Endothelial cell of umbilical vein (primary cell): ENCODE measurements around the gene CECR2. TPM values are rescaled to one million over a fixed set of nuclear protein-coding genes. Genes with fewer than 3 reads are reported as not detected.

Experiments used
- BruUV-seq: library from RNA; stranded (reverse); fragments of 400-500 nt; replicated peaks from 2 replicates; lab custom pipeline; 2021; lab: Mats Ljungman, UMichigan
- CTCF ChIA-PET: fragments of 300-600, 350-600 bp; sonication (Branson Sonifier 250); formaldehyde crosslinking; loops from one replicate; lab custom pipeline; 2021; ENCODE audit warnings: antibody characterized with exemption, inconsistent platforms; lab: Charles Lee
- POLR2A ChIA-PET: fragments of 300-600, 350-600 bp; sonication (Branson Sonifier 250); formaldehyde crosslinking; loops from one replicate; lab custom pipeline; 2021; ENCODE audit warnings: antibody characterized with exemption, inconsistent platforms; lab: Charles Lee
- DNase-seq: peaks from one replicate; pipeline ENCODE4 v3.0.0-alpha.2; 2011; ENCODE audit warnings: low read depth, low spot score
- FAIRE-seq: peaks from 2 replicates; lab custom pipeline; 2011; peaks lifted over from hg19 to GRCh38; lab: Jason Lieb, UNC
- H2AFZ ChIP-seq: 2 replicates; pipeline ENCODE4 v1.6.0; 2012; ENCODE audit warnings: low read depth, low read length, control low read depth, inconsistent platforms
- H3K27ac ChIP-seq: 2 replicates; pipeline ENCODE4 v1.5.1; 2011; ENCODE audit warnings: low read depth, mild to moderate bottlenecking, control low read depth, low read length, moderate library complexity; ENCODE audit not compliant: insufficient read depth
- H3K27me3 ChIP-seq, 2 experiments: 2 replicates each; pipeline versions ENCODE4 v1.6.0 to v1.6.1; 2011; ENCODE audit warnings: low read length in 2 of 2, mixed read lengths in 1 of 2; ENCODE audit not compliant: control insufficient read depth in 2 of 2, insufficient read depth in 2 of 2
- H3K36me3 ChIP-seq, 2 experiments: 2 replicates in 1 of 2; 3 replicates in 1 of 2; pipeline ENCODE4 v1.5.1; 2011; ENCODE audit warnings: low read length in 2 of 2, mild to moderate bottlenecking in 1 of 2, moderate library complexity in 1 of 2; ENCODE audit not compliant: control insufficient read depth in 2 of 2, insufficient read depth in 2 of 2; ENCODE audit errors: extremely low read depth in 1 of 2
- H3K4me1 ChIP-seq: 3 replicates; pipeline ENCODE4 v1.5.1; 2011; ENCODE audit warnings: mild to moderate bottlenecking, low read length; ENCODE audit not compliant: control insufficient read depth, insufficient read depth; ENCODE audit errors: extremely low read depth
- H3K4me2 ChIP-seq: 2 replicates; pipeline ENCODE4 v1.6.1; 2011; ENCODE audit warnings: low read length, control low read depth, mixed read lengths; ENCODE audit not compliant: insufficient read depth
- H3K4me3 ChIP-seq, 3 experiments: fragments of 200-600 bp in 1 of 3; sonication (generic), shearing (Covaris generic) in 1 of 3; replicated peaks in 1 of 3; 2 replicates each; pipeline ENCODE4 v1.5.1; 2011 to 2016; ENCODE audit warnings: control low read depth in 3 of 3, low read length in 3 of 3, mild to moderate bottlenecking in 2 of 3, inconsistent platforms in 1 of 3, low read depth in 1 of 3, moderate library complexity in 1 of 3; ENCODE audit not compliant: insufficient read depth in 1 of 3
- H3K79me2 ChIP-seq: 2 replicates; pipeline ENCODE4 v1.6.0; 2012; ENCODE audit warnings: low read length, inconsistent platforms; ENCODE audit not compliant: control insufficient read depth, insufficient read depth
- H3K9ac ChIP-seq: replicated peaks from 2 replicates; pipeline ENCODE3; 2011; ENCODE audit warnings: low read length, control low read depth; ENCODE audit not compliant: insufficient read depth; ENCODE audit errors: extremely low read depth
- H3K9me1 ChIP-seq: replicated peaks from 3 replicates; pipeline ENCODE4 v1.6.0; 2011; ENCODE audit warnings: mild to moderate bottlenecking, low read length; ENCODE audit not compliant: control insufficient read depth, insufficient read depth; ENCODE audit errors: extremely low read depth
- H3K9me3 ChIP-seq: replicated peaks from 2 replicates; pipeline ENCODE4 v1.5.1; 2012; ENCODE audit warnings: low read length, inconsistent platforms; ENCODE audit not compliant: control insufficient read depth, insufficient read depth
- H4K20me1 ChIP-seq: replicated peaks from 2 replicates; pipeline ENCODE3; 2011; ENCODE audit warnings: mild to moderate bottlenecking, low read length; ENCODE audit not compliant: control insufficient read depth, insufficient read depth; ENCODE audit errors: extremely low read depth
- EZH2 ChIP-seq: IDR thresholded peaks from 2 replicates; pipeline ENCODE4 v1.6.1; 2012; ENCODE audit warnings: borderline replicate concordance, low read depth, mild to moderate bottlenecking, moderate library complexity, low read length, inconsistent platforms; ENCODE audit not compliant: severe bottlenecking
- FOS ChIP-seq: IDR thresholded peaks from 2 replicates; pipeline ENCODE4 v1.6.1; 2011; ENCODE audit warnings: mild to moderate bottlenecking, low read length, moderate library complexity, borderline replicate concordance; ENCODE audit not compliant: insufficient read depth
- GATA2 ChIP-seq: IDR thresholded peaks from 2 replicates; pipeline ENCODE4 v1.7.0; 2011; ENCODE audit warnings: low read depth, mild to moderate bottlenecking, moderate library complexity, mixed read lengths, low read length; ENCODE audit not compliant: insufficient read length, insufficient read depth
- JUN ChIP-seq: IDR thresholded peaks from 2 replicates; pipeline ENCODE4 v1.6.1; 2011; ENCODE audit warnings: borderline replicate concordance, low read depth; ENCODE audit not compliant: insufficient read length, insufficient read depth
- MYC ChIP-seq: IDR thresholded peaks from one replicate; pipeline ENCODE4 v1.6.1; 2011; ENCODE audit warnings: mild to moderate bottlenecking, low read depth, low read length
- POLR2A ChIP-seq: IDR thresholded peaks from 2 replicates; pipeline ENCODE4 v1.6.1; 2012; ENCODE audit warnings: low read depth, mild to moderate bottlenecking, control low read depth, low read length
- POLR2AphosphoS5 ChIP-seq: IDR thresholded peaks from 2 replicates; pipeline ENCODE4 v1.6.1; 2012; ENCODE audit warnings: low read depth, mild to moderate bottlenecking, control low read depth, low read length, moderate library complexity; ENCODE audit not compliant: insufficient read depth
- dilution Hi-C: fragments of 300-500 bp; cut with MboI; formaldehyde crosslinking; loops from one replicate; pipeline ENCODE4 v1.15.0; 2019; ENCODE audit warnings: low sequenced_read_pairs; ENCODE audit not compliant: extremely low pct_ligation_motif_present
- intact Hi-C: fragments of 100-400 bp; cut with micrococcal nuclease; formaldehyde crosslinking; loops from one replicate; pipeline ENCODE4 v1.10.0; 2022
- polyA plus RNA-seq, 4 experiments: library from polyadenylated mRNA; depleted of rRNA in 3 of 4; stranded (reverse) in 3 of 4; unstranded in 1 of 4; fragments of >200 nt; gene quantifications; 2 replicates each; pipeline versions ENCODE4 v1.2.1 to v1.2.3, GENCODE V29; 2011 to 2012; ENCODE audit warnings: missing spikeins in 1 of 4
- total RNA-seq: library from RNA; stranded (reverse); gene quantifications from 2 replicates; pipeline ENCODE4 v1.2.3, GENCODE V29; 2021
- TF ChIP-seq, protein P1 (sequence below): IDR thresholded peaks from 2 replicates; pipeline ENCODE4 v1.6.1; 2011; ENCODE audit not compliant: insufficient read depth, insufficient read length
- TF ChIP-seq, protein P2 (sequence below), 2 donors: IDR thresholded peaks; 1 replicate in 1 of 2; 2 replicates in 1 of 2; pipeline ENCODE4 v1.5.1; 2011; ENCODE audit warnings: low read length in 2 of 2, mild to moderate bottlenecking in 2 of 2, moderate library complexity in 2 of 2, control low read depth in 1 of 2, inconsistent platforms in 1 of 2, low read depth in 1 of 2; ENCODE audit not compliant: insufficient read depth in 1 of 2; ENCODE audit errors: extremely low read depth in 1 of 2

Gene CECR2
- total and polyA plus RNA-seq, 2 donors (not counting 3 experiments of a cell fraction or from before 2014, with no cell fraction given) = 0.01 TPM; not detected in 1

DNA sequence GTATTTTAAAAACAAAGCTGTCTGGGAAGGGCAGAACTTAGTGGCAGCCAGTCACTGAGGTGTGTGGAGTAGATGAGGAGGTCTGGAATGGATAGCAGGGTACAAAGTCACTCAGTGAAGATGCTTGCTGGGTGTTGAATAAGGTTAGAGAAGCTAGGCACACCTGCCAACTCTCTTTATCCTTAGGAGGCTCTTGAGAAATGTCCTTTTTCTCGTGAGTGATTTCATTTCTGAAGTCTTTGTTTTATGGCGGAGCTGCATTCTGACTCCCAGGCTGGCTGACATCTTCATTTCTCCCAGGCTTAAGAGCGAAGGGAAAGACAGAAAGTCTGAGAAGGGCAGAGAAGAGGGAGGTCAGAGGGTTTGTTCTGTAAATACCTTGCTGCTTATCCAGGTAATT, 31.0 kb downstream of the CECR2 start:
- H3K27ac ChIP-seq = no peak overlapping the region
- no peak overlapping the region for H3K4me3 ChIP-seq
- FAIRE-seq (no peak), DNase-seq (no peak)
- CTCF ChIA-PET = no interaction called here
- H3K36me3 ChIP-seq = no peaks in the 10 kb centered on the region
- H3K9ac ChIP-seq = no peak overlapping the region
- intact Hi-C loops (no loop called here), dilution Hi-C loops (no loop called here)
- no peaks in the 10 kb centered on the region for H3K79me2 ChIP-seq
- H3K9me1 ChIP-seq = no peaks in the 10 kb centered on the region
- no peaks in the 10 kb centered on the region for H3K9me3 ChIP-seq
- POLR2A ChIA-PET = no interaction called here
- peaks cover 0 to 5% of the 10 kb centered on the region in 2 experiments for H3K27me3 ChIP-seq
- no peaks in the 10 kb centered on the region for H4K20me1 ChIP-seq
- BruUV-seq = no TSS peak
- H2AFZ ChIP-seq = no peak overlapping the region
- no peak for TF ChIP-seq FOS
- no peak for TF ChIP-seq MYC
- no peak for TF ChIP-seq POLR2AphosphoS5
- no peak for TF ChIP-seq GATA2
- no peak for TF ChIP-seq POLR2A
- TF ChIP-seq, protein P1, sequence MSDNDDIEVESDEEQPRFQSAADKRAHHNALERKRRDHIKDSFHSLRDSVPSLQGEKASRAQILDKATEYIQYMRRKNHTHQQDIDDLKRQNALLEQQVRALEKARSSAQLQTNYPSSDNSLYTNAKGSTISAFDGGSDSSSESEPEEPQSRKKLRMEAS = no peak
- no peak for TF ChIP-seq EZH2
- TF ChIP-seq, protein P2, sequence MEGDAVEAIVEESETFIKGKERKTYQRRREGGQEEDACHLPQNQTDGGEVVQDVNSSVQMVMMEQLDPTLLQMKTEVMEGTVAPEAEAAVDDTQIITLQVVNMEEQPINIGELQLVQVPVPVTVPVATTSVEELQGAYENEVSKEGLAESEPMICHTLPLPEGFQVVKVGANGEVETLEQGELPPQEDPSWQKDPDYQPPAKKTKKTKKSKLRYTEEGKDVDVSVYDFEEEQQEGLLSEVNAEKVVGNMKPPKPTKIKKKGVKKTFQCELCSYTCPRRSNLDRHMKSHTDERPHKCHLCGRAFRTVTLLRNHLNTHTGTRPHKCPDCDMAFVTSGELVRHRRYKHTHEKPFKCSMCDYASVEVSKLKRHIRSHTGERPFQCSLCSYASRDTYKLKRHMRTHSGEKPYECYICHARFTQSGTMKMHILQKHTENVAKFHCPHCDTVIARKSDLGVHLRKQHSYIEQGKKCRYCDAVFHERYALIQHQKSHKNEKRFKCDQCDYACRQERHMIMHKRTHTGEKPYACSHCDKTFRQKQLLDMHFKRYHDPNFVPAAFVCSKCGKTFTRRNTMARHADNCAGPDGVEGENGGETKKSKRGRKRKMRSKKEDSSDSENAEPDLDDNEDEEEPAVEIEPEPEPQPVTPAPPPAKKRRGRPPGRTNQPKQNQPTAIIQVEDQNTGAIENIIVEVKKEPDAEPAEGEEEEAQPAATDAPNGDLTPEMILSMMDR (IDR thresholded peaks at IDR 0.05; ENCODE audit: extremely low read depth in 1 of 2, insufficient read depth in 1 of 2, low read depth in 1 of 2, low read length in 2 of 2) = no peak
- no peak for TF ChIP-seq JUN
- H3K4me1 ChIP-seq = no peaks in the 10 kb centered on the region
- no peak overlapping the region for H3K4me2 ChIP-seq
